ENCODE measurements around the gene PCIF1.
A peak's percentile ranks its signal among the peaks of the same experiment; 100 is the strongest.

The PCIF1 gene

DNA sequence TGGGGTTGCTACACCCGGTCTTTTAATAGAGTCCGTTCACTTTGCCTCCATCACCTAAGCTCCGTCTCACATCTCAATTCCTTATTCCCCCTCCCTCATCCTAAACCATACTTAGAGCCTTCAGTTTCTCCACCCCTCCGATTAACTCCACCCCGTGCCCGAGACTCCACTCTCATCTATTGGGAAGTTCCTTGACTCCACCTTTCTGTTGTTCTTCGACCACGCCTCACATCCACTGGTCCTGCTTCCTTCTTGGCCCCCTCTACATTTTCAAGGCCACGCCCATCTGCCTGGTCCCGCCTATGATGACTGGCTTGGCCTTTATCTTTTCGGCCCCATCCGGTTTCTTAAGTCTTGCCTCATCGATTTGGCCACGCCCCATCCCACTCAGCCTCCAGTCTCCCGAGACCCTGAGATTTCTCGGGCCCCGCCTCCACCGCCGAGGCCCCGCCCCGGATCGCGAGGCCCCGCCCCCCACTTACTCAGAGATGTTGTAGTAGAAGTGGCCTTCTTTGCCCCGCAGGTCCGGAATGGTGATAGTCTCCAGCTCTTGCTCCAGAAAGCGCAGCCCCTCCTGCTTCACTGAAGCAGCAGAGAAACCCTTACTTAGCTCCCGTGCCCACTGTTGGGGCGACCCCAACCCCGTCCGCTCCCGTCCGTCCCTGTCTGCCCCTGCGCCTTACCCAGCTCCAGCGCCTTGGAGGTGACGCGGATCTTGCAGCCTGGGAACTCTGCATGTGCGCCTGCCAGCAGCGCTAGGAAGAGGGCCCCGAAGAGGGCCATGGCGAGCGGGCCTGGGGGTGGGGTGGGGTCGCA, 23.6 kb upstream of the PCIF1 start:
- H3K4me3 Mint-ChIP-seq: peak overlapping the region; percentile 78 to 81
- peak; percentile 97 for DNase-seq
- H3K27ac Mint-ChIP-seq: peak overlapping the region; percentile 78
- ATAC-seq (replicated peaks): peak; percentile 89 to 94
- H3K36me3 Mint-ChIP-seq: peaks cover 0 to 24% of the 10 kb centered on the region in 2 donors
- no peaks in the 10 kb centered on the region for H3K9me3 Mint-ChIP-seq
- H3K4me1 Mint-ChIP-seq: peaks cover 20 to 33% of the 10 kb centered on the region in 2 donors
- no peaks in the 10 kb centered on the region for H3K27me3 Mint-ChIP-seq

DNA sequence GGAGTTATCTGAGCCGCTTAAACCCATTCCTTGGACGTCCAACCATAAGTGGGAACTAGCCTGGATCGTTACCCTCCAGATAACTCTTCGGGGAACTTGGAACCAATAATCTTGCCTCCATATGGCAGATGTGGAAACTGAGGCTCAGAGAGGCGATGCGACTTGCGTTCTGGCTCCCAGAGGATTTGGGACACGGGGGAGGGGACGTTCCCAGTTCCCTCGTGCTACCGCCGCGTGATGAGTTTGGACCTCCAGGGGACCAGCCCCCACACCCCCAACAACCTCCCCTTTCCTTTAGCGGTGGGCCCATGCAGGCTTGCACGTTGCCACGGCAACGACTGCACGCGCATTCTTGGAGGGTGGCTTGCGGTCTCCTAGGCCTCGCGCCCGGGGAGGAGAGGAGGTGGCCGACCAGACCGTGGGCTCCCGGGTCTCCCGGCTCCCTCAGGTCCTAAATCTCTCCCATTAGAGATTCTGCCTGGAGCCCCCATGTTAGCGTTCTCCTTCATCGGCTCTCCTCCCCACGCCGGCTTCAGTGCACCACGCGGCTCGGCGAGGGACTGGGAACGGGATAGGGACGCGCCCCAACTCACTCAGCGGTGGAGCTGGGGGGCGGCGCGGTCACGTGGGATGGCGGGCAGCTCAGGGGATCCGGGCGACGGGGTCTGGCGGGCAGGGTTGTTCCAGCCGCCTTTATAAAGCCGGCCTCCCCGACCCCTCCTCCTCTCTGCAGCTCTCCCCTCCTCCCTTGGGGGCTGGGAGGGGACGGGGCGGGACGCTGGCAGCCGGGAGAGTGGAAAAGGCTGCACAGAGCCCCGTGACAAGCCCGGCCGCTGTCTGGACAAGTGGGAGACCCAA, 22.8 kb upstream of the PCIF1 start, which contains the start of gene PLTP:
Gene PLTP (minus strand): TSS at position 670 of the 858 bp plus-strand sequence. CDS start 703 bp downstream, outside the sequence.
- peaks cover 0 to 20% of the 10 kb centered on the region in 2 donors for H3K36me3 Mint-ChIP-seq
- no peaks in the 10 kb centered on the region for H3K9me3 Mint-ChIP-seq
- H3K27ac Mint-ChIP-seq: peak within 1 kb of the TSS; percentile 84
- H3K4me3 Mint-ChIP-seq: peak within 1 kb of the TSS; percentile 78 to 81
- H3K27me3 Mint-ChIP-seq: peaks cover 0 to 5% of the 10 kb centered on the region in 2 donors
- H3K4me1 Mint-ChIP-seq: peaks cover 20 to 33% of the 10 kb centered on the region in 2 donors
- ATAC-seq (replicated peaks): peak in 1 of 2 donors; percentile 14
- DNase-seq: peak; percentile 34

- Mint-ChIP-seq H3K27ac (no peak overlapping the region), H3K4me1 (peaks cover 20 to 33% of the 10 kb centered on the region in 2 donors), H3K27me3 (peaks cover 0 to 6% of the 10 kb centered on the region in 2 donors), H3K36me3 (peaks cover 0 to 16% of the 10 kb centered on the region in 2 donors), H3K9me3 (no peaks in the 10 kb centered on the region), H3K4me3 (peak overlapping the region; percentile 78 to 81)
- DNase-seq: no peak
- no peak for ATAC-seq (replicated peaks)
Observed at GRCh38 chr20:45912344-45912682, 22.2 kb upstream of the PCIF1 start.

DNA sequence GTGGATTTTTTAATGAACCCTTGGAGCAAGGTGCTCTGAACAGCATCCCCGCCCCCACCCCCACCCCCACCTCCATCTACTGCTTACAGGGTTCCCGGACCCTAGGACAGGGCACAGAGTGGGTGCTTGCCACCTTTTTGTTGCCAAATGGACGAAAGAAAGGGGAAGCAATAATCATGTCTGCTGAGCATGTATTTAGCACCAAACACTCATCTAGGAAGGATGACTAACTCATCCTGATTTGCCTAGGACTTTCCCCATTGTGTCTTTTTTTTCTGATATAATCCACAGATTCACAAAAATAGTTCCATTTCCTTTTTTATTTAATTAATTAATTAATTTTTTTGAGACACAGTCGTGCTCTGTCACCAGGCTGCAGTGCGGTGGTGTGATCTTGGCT, 21.4 kb upstream of the PCIF1 start:
- H3K36me3 Mint-ChIP-seq: peaks cover 0 to 8% of the 10 kb centered on the region in 2 donors
- DNase-seq: no peak
- no peaks in the 10 kb centered on the region for H3K9me3 Mint-ChIP-seq
- peaks cover 18 to 33% of the 10 kb centered on the region in 2 donors for H3K4me1 Mint-ChIP-seq
- H3K27ac Mint-ChIP-seq: peak overlapping the region; percentile 44
- ATAC-seq (replicated peaks): peak in 1 of 2 donors; percentile 35
- peak overlapping the region in 1 of 2 donors; percentile 68 for H3K4me3 Mint-ChIP-seq
- peaks cover 0 to 12% of the 10 kb centered on the region in 2 donors for H3K27me3 Mint-ChIP-seq

- Mint-ChIP-seq H3K36me3 (no peaks in the 10 kb centered on the region), H3K4me1 (peaks cover 5 to 9% of the 10 kb centered on the region in 2 donors), H3K27ac (no peak overlapping the region), H3K27me3 (peaks cover 20 to 25% of the 10 kb centered on the region in 2 donors), H3K9me3 (no peaks in the 10 kb centered on the region), H3K4me3 (no peak overlapping the region)
- no peak for DNase-seq
- ATAC-seq (replicated peaks): no peak
Observed at GRCh38 chr20:45917790-45918141, 16.7 kb upstream of the PCIF1 start.

- DNase-seq (no peak), ATAC-seq (replicated peaks) (no peak)
- Mint-ChIP-seq H3K27me3 (peaks cover 20 to 25% of the 10 kb centered on the region in 2 donors), H3K36me3 (no peaks in the 10 kb centered on the region), H3K27ac (no peak overlapping the region), H3K9me3 (no peaks in the 10 kb centered on the region), H3K4me1 (peaks cover 5 to 9% of the 10 kb centered on the region in 2 donors), H3K4me3 (no peak overlapping the region)
Observed at GRCh38 chr20:45918182-45918737, 16.2 kb upstream of the PCIF1 start.

GRCh38 chr20:45918779-45919537, 15.5 kb upstream of the PCIF1 start:
- Mint-ChIP-seq H3K36me3 (no peaks in the 10 kb centered on the region), H3K9me3 (no peaks in the 10 kb centered on the region), H3K27ac (no peak overlapping the region), H3K27me3 (peaks cover 20 to 25% of the 10 kb centered on the region in 2 donors), H3K4me3 (no peak overlapping the region), H3K4me1 (peaks cover 5 to 8% of the 10 kb centered on the region in 2 donors)
- no peak for ATAC-seq (replicated peaks)
- DNase-seq: no peak

GRCh38 chr20:45919542-45920399, 14.7 kb upstream of the PCIF1 start:
- Mint-ChIP-seq H3K9me3 (no peaks in the 10 kb centered on the region), H3K4me3 (no peak overlapping the region), H3K4me1 (peaks cover under 1 to 5% of the 10 kb centered on the region in 2 donors), H3K27me3 (peaks cover 20 to 25% of the 10 kb centered on the region in 2 donors), H3K36me3 (no peaks in the 10 kb centered on the region), H3K27ac (no peak overlapping the region)
- no peak for ATAC-seq (replicated peaks)
- no peak for DNase-seq

DNA sequence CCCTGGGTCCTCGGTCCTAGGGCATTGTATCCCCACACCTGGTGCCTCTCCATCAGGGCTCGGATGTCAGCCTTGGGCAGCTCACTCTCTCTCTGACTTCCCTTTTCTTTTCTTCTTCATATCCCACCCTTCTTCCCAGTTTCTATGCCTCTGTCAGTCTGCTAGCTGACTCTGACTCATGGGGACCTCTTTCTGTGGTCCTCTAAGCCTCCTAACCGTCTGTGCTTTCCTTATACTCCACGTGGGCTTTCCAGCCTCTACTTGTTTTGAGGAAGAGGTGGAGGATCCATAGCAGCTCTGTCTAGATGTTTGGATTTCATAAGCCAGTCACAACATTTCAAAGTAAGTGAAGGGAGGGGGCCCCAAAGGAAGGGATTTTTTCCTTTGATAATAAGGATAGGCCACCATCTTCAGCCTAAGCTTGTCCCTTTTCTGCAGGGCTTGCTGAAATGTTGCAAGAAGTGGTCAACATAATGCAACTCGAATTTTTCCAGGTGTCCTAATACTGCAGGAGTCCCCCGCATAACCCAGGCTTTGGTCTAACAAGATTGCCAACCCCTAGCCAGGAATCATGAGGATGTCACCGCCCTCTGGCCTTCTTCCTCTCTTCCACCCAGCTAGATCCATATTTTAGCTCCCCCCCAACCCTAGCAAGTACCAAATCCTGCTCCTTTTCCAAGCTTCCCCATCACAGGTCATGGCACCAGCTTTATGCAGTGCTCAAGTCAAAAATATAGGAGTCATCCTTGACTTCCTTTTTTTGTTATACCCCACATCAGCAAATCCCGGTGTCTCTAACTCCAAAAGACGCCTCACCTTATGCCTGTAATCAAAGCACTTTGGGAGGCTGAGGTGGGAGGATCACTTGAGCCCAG, 13.8 kb upstream of the PCIF1 start:
- H3K27me3 Mint-ChIP-seq: peaks cover 20 to 25% of the 10 kb centered on the region in 2 donors
- DNase-seq (no peak), ATAC-seq (replicated peaks) (no peak)
- H3K4me3 Mint-ChIP-seq: no peak overlapping the region
- H3K9me3 Mint-ChIP-seq: no peaks in the 10 kb centered on the region
- no peaks in the 10 kb centered on the region for H3K36me3 Mint-ChIP-seq
- peaks cover 0 to 5% of the 10 kb centered on the region in 2 donors for H3K4me1 Mint-ChIP-seq
- no peak overlapping the region for H3K27ac Mint-ChIP-seq

- DNase-seq: no peak
Observed at GRCh38 chr20:45921337-45922189, 12.9 kb upstream of the PCIF1 start.

DNA sequence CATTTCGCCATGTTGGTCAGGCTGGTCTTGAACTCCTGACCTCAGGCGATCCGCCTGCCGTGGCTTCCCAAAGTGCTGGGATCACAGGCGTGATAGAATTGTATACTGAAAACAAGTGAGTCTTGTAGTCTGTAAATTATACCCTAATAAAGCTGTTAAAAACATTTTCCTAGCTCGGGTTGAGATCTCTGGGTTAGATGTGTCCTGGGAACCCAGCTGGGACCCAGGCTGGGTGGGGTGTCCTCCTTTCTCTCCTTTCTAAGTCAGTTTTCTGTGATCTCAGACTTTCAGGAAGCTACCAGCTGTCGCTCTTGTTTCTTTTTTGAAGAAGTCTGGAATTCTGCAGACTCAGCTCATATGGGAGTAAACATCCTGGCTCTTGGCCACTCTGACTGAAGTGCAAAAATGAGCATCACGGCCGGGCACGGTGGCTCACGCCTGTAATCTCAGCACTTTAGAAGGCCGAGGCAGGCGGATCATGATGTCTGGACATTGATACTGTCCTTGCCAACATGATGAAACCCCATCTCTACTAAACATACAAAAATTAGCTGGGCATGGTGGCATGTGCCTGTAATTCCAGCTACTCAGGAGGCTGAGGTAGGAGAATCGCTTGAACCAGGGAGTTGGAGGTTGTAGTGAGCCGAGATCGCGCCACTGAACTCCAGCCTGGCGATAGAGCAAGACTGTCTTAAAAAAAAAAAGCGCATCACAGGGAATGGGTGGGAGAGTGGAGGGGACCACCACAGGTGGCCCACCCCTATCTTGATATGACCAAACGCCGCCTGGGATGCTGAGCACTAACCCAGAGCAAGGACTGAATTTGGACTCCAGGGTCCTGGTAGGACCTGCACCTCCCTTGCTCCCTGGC, 9.9 kb upstream of the PCIF1 start:
- H3K9me3 Mint-ChIP-seq: no peaks in the 10 kb centered on the region
- ATAC-seq (replicated peaks) (no peak), DNase-seq (no peak)
- H3K27ac Mint-ChIP-seq: no peak overlapping the region
- H3K4me3 Mint-ChIP-seq: no peak overlapping the region
- peaks cover 0 to 5% of the 10 kb centered on the region in 2 donors for H3K4me1 Mint-ChIP-seq
- H3K36me3 Mint-ChIP-seq: no peaks in the 10 kb centered on the region
- peaks cover 12 to 15% of the 10 kb centered on the region in 2 donors for H3K27me3 Mint-ChIP-seq

More at GRCh38 chr20:45921337-45922189, 12.9 kb upstream of the PCIF1 start:
- Mint-ChIP-seq H3K27ac (no peak overlapping the region), H3K9me3 (no peaks in the 10 kb centered on the region), H3K36me3 (no peaks in the 10 kb centered on the region), H3K4me3 (no peak overlapping the region), H3K4me1 (peaks cover 0 to 5% of the 10 kb centered on the region in 2 donors), H3K27me3 (peaks cover 20 to 22% of the 10 kb centered on the region in 2 donors)
- no peak for ATAC-seq (replicated peaks)

Measured in stimulated activated naive B cell treated with anti-CD40 and anti-IgM and Interleukin-4, amounts not matched to agents 10 μg/mL and 1 μg/mL and 100 μg/mL, for 72 hours (primary cell).